Activated CD4-positive, alpha-beta T cell treated with anti-CD3 and anti-CD28 coated beads for 36 hours (primary cell): ENCODE measurements around the gene JMJD6. TPM values are rescaled to one million over a fixed set of nuclear protein-coding genes. Genes with fewer than 3 reads are reported as not detected.
A peak's percentile ranks its signal among the peaks of the same experiment; 100 is the strongest.
"Not testable (repeated sequence)": the region's sequence is repeated elsewhere in the genome, so short reads cannot be mapped to it uniquely, and the experiment has no call there.

Source experiments
- ATAC-seq: fragments of 200-7000 bp; cut with Tn5 transposase; one replicate; pipeline ENCODE4 v1.10.0; 2021; ENCODE audit warnings: mild to moderate bottlenecking, moderate library complexity
- CTCF ChIA-PET: fragments of 350-600 bp; sonication (Branson Sonifier 250); formaldehyde crosslinking; loops from one replicate; lab custom pipeline; 2021; ENCODE audit warnings: antibody characterized with exemption; lab: Charles Lee
- POLR2A ChIA-PET: fragments of 350-600 bp; sonication (Branson Sonifier 250); formaldehyde crosslinking; loops from one replicate; lab custom pipeline; 2021; ENCODE audit warnings: antibody characterized with exemption, inconsistent platforms; lab: Charles Lee
- DNase-seq: peaks from one replicate; pipeline ENCODE4 v3.0.0-alpha.2; 2020
- H3K27ac Mint-ChIP-seq: one replicate; pipeline ENCODE4 v1.8.0; 2021; ENCODE audit warnings: mixed read lengths
- H3K27me3 Mint-ChIP-seq: one replicate; pipeline ENCODE4 v1.8.0; 2021; ENCODE audit warnings: mixed read lengths
- H3K36me3 Mint-ChIP-seq: one replicate; pipeline ENCODE4 v1.8.0; 2021; ENCODE audit warnings: low read depth, mixed read lengths
- H3K4me1 Mint-ChIP-seq: one replicate; pipeline ENCODE4 v1.8.0; 2021; ENCODE audit warnings: mixed read lengths
- H3K4me3 Mint-ChIP-seq: one replicate; pipeline ENCODE4 v1.8.0; 2021; ENCODE audit warnings: mild to moderate bottlenecking, moderate library complexity, mixed read lengths
- H3K9me3 Mint-ChIP-seq: one replicate; pipeline ENCODE4 v1.8.0; 2021; ENCODE audit warnings: low read depth, mixed read lengths
- intact Hi-C, 2 experiments: fragments of 100-400 bp; cut with DNase I in 1 of 2; cut with micrococcal nuclease in 1 of 2; formaldehyde crosslinking; loops; one replicate each; pipeline versions ENCODE4 v1.14.2 to v1.15.1; 2022 to 2024; cut with DNase I, micrococcal nuclease
- total RNA-seq, 2 experiments: library from RNA; stranded (reverse); gene quantifications; one replicate each; pipeline ENCODE4 v1.2.3, GENCODE V29; 2021

JMJD6 gene
- total RNA-seq, 2 experiments from 2014 or later, result 51.3 to 65.5 TPM

DNA sequence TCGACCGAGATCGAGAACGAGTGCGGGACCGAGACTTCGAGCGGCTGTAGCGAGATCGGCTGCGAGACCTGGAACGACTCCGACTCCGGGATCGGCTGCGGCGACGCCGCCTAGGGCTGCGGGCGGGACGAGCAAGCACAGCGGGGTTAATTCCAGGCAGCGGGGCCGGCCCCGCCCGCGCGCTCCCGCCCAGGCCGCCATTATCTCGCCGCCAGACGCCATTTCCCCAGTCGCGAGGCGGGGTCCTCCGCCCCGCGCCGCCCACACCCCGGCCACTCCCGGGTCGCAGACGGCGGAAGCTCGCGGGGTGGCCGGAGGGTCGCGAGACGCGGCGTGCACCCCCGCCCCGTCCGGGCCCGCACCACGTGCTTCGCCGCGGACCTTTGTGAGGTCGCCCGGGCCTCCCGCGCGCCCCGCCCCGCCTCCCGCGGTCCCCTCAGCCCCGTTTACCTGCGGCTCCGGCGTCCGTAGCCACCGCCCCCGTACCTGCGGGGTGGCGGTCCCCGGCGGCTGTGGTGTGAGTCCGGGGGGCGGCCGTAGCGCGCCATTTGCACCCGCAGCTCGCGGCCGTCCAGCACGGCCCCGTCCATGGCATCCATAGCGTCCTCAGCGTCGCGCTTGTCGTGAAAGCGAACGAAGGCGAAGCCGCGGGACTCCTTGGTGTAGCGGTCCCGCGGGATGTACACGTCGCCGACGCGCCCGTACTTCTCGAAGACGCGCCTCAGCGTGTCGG is 10.1 kb upstream of the JMJD6 start:
- Mint-ChIP-seq H3K4me3 (peak overlapping the region; percentile 85), H3K4me1 (peaks cover 41% of the 10 kb centered on the region), H3K27ac (peak overlapping the region; percentile 96), H3K36me3 (peaks cover 49% of the 10 kb centered on the region), H3K27me3 (no peaks in the 10 kb centered on the region), H3K9me3 (no peaks in the 10 kb centered on the region)
- ChIA-PET POLR2A (interaction anchor here (0.6 to 2.6 kb wide), 6 partner anchors 9 to 640 kb away, joined by 3 to 44 read pairs (median 3); partner anchors contain the start of genes JMJD6 and METTL23), CTCF (no interaction called here)
- intact Hi-C loops, result loop anchor here (1.0 to 10.0 kb wide), 19 partner anchors 10 to 1962 kb away; partner anchors contain the start of genes JMJD6 (in 2 of the 2), METTL23 (in 2 of the 2), SEC14L1 (in 2 of the 2) and ACOX1 (in 1 of the 2)
- peak; percentile 85 for DNase-seq
- peak; percentile 10 for ATAC-seq

DNA sequence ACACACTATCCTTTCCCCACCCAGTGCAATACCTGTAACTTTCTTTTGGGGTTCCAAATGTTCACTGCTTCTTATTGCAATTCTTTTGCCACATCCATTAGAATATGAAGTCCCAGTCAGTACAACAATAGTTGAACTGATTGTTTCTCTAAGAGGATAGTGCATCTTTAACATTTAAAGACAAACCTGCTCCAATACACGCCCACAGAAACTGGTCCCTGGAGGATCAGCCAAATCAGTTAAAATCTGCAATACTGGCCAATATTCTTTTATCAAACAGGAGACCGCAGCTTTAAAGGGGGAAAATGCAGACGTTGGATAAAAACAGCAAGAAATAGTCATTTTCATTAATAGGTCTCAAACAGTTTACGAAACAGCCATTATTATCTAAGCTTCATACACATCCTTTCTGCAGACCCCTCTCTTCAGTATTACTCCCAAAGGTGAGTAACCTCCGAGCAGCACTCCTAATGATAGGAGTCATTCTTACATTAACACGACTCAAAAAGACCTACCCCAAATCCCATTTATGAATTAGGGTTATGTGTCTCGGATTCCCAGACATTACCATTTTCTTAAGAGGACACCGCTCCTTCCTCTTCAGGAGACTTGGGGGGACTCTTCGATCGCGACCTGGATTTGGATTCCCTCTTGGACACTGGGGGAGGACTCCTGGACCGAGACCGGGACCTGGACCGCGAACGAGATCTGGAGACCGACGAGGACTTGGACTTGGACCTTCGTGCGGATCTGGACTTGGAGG is 9.4 kb upstream of the JMJD6 start:
- Mint-ChIP-seq H3K4me1 (peaks cover 46% of the 10 kb centered on the region), H3K4me3 (peak overlapping the region; percentile 85), H3K27ac (peak overlapping the region; percentile 96), H3K36me3 (peaks cover 55% of the 10 kb centered on the region), H3K27me3 (no peaks in the 10 kb centered on the region), H3K9me3 (no peaks in the 10 kb centered on the region)
- intact Hi-C loops, result loop anchor here (1.0 to 10.0 kb wide), 11 partner anchors 178 to 1961 kb away; partner anchors contain the start of genes ACOX1 (in 1 of the 2), NAT9 (in 1 of the 2), SEC14L1 (in 1 of the 2) and TEN1 (in 1 of the 2)
- DNase-seq (no peak), ATAC-seq (no peak)
- CTCF ChIA-PET, result interaction anchor here (0.7 kb wide), 1 partner anchor 177 kb away, joined by 5 read pairs; no protein-coding TSS in a partner anchor
- POLR2A ChIA-PET, result interaction anchor here (0.6 to 2.6 kb wide), 4 partner anchors 8 to 1553 kb away, joined by 3 to 44 read pairs (median 4); partner anchors contain the start of genes JMJD6 and METTL23

DNA sequence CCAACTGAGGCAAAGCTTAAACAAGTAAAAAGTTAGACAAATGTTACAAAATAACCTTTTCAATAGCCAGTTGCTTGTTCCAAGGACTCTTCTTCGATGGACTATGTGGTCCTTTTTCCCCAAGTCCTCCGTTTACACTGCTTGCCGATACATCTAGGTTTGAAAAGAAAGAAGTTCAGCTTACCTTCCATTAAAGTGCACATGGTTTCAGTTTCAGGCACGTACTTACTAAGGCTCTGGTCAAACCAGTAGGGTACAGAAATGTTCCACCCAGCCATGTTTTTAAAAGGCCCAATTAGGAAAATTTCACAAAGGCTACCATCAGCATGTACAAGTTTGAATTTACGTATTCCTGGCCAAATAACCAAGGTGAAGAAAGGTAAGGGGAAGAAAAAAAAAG is 8.6 kb upstream of the JMJD6 start:
- H3K36me3 Mint-ChIP-seq, result peaks cover 62% of the 10 kb centered on the region
- H3K27me3 Mint-ChIP-seq, result no peaks in the 10 kb centered on the region
- H3K9me3 Mint-ChIP-seq, result no peaks in the 10 kb centered on the region
- CTCF ChIA-PET, result interaction anchor here (0.7 kb wide), 1 partner anchor 176 kb away, joined by 5 read pairs; no protein-coding TSS in a partner anchor
- peak overlapping the region; percentile 96 for H3K27ac Mint-ChIP-seq
- peaks cover 52% of the 10 kb centered on the region for H3K4me1 Mint-ChIP-seq
- POLR2A ChIA-PET, result interaction anchor here (0.6 to 1.3 kb wide), 5 partner anchors 8 to 1554 kb away, joined by 3 to 9 read pairs (median 4); no protein-coding TSS in a partner anchor
- ATAC-seq (no peak), DNase-seq (no peak)
- H3K4me3 Mint-ChIP-seq, result peak overlapping the region; percentile 85
- intact Hi-C loops, result loop anchor here (1.0 to 10.0 kb wide), 10 partner anchors 178 to 1960 kb away; partner anchors contain the start of genes ACOX1 (in 1 of the 2), NAT9 (in 1 of the 2), SEC14L1 (in 1 of the 2) and TEN1 (in 1 of the 2)

DNA sequence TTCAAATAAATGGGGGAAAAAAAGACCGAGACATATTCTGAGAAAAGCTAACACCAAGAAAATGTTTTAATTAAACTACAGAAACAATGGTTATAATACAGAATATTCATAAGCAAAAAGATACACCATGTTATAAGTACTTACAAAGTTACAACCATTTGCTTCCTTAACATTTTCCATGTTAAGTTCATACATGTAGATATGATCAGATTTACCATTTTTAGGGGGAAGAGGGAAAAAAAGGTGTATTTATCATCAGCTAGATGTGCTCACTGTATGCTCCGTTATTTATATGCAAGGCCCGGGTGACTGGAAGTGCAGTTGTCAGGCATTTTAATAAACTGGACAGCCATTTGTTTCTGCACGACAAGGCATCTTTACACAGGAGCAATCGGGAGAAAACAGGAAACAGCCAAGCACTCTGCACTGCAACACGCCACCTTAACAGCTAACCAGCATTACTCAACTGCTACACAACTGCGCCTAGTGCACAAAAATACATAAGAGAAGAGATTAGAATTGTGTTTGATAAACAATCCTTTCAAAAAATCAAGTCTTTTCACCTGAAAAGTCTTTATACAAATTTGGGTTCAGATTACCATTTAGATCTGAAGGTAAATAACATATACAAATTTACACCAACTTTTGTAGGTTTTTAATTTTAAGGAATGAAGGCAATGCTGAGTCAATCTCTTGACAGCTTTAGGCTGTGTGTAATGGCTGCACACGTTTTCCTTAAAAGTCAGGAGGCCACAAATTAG is 7.9 kb upstream of the JMJD6 start:
- DNase-seq (peak; percentile 44), ATAC-seq (no peak)
- intact Hi-C loops, result loop anchor here (10.0 kb wide), 3 partner anchors 469 to 1959 kb away; partner anchors contain the start of genes NAT9 (in 1 of the 2) and UBALD2 (in 1 of the 2)

DNA sequence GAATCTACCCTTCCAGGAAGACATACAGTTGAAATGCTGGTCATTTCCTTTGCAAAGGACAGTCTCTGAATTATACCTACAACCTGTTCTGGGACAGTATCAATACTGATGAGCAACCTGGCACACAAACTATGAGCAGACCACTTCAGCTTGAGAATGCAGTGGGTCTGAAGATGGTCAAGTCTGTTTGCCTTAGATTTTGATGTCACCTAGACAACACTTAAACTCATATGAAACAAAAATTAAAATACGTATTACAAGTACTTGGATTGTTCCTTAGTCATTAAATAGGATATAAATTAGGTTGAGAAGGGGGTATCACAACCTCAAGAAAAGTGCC is 7.2 kb upstream of the JMJD6 start:
- peaks cover 72% of the 10 kb centered on the region for H3K36me3 Mint-ChIP-seq
- H3K27ac Mint-ChIP-seq, result peak overlapping the region; percentile 96
- H3K9me3 Mint-ChIP-seq, result no peaks in the 10 kb centered on the region
- ChIA-PET POLR2A (interaction anchor here (1.1 to 1.3 kb wide), 2 partner anchors 9 to 466 kb away, joined by 3 to 4 read pairs; no protein-coding TSS in a partner anchor), CTCF (no interaction called here)
- intact Hi-C loops, result loop anchor here (10.0 kb wide), 3 partner anchors 469 to 1959 kb away; partner anchors contain the start of genes NAT9 (in 1 of the 2) and UBALD2 (in 1 of the 2)
- H3K4me1 Mint-ChIP-seq, result peaks cover 54% of the 10 kb centered on the region
- ATAC-seq (no peak), DNase-seq (no peak)
- H3K4me3 Mint-ChIP-seq, result peak overlapping the region; percentile 85
- H3K27me3 Mint-ChIP-seq, result no peaks in the 10 kb centered on the region

More for the DNA sequence above, 7.9 kb upstream of the JMJD6 start:
- Mint-ChIP-seq H3K4me1 (peaks cover 54% of the 10 kb centered on the region), H3K27ac (peak overlapping the region; percentile 96), H3K9me3 (no peaks in the 10 kb centered on the region), H3K27me3 (no peaks in the 10 kb centered on the region), H3K4me3 (peak overlapping the region; percentile 85), H3K36me3 (peaks cover 69% of the 10 kb centered on the region)
- ChIA-PET CTCF (no interaction called here), POLR2A (interaction anchor here (0.6 to 1.3 kb wide), 5 partner anchors 9 to 1484 kb away, joined by 3 to 9 read pairs (median 4); no protein-coding TSS in a partner anchor)

DNA sequence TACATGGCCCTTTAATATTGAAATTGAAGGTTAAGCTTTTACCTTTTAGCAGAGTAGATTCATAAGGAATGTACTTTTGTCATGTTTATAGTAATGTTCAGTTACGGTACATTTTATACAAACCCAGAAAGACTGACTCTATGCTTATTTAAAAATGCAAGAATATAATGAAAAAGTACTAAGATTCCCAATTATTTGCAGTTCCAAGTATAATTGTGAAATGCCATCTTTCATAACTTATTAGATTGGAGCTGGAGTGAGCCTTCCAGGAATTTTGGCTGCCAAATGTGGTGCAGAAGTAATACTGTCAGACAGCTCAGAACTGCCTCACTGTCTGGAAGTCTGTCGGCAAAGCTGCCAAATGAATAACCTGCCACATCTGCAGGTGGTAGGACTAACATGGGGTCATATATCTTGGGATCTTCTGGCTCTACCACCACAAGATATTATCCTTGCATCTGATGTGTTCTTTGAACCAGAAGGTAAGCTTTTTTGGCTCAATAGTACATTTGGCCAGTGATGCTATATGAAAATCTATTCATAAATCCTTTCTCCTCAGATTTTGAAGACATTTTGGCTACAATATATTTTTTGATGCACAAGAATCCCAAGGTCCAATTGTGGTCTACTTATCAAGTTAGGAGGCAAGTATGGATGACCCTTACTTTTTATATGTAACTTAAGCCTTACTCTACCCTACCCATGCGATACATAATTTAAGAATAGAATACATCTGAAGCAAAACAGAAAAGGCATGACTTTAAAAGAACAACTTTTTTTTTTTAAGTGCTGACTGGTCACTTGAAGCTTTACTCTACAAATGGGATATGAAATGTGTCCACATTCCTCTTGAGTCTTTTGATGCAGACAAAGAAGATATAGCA is 6.6 kb upstream of the JMJD6 start:
- intact Hi-C loops, result loop anchor here (10.0 kb wide), 3 partner anchors 468 to 1958 kb away; partner anchors contain the start of genes NAT9 (in 1 of the 2) and UBALD2 (in 1 of the 2)
- no peak for ATAC-seq
- Mint-ChIP-seq H3K9me3 (no peaks in the 10 kb centered on the region), H3K4me1 (peaks cover 53% of the 10 kb centered on the region), H3K36me3 (peaks cover 74% of the 10 kb centered on the region), H3K27ac (peak overlapping the region; percentile 96), H3K27me3 (no peaks in the 10 kb centered on the region), H3K4me3 (peak overlapping the region; percentile 85)
- ChIA-PET CTCF (interaction anchor here (2.2 kb wide), 1 partner anchor 19 kb away, joined by 6 read pairs; no protein-coding TSS in a partner anchor), POLR2A (interaction anchor here (0.6 to 1.3 kb wide), 6 partner anchors 10 to 853 kb away, joined by 3 to 5 read pairs (median 4); no protein-coding TSS in a partner anchor)
- no peak for DNase-seq

DNA sequence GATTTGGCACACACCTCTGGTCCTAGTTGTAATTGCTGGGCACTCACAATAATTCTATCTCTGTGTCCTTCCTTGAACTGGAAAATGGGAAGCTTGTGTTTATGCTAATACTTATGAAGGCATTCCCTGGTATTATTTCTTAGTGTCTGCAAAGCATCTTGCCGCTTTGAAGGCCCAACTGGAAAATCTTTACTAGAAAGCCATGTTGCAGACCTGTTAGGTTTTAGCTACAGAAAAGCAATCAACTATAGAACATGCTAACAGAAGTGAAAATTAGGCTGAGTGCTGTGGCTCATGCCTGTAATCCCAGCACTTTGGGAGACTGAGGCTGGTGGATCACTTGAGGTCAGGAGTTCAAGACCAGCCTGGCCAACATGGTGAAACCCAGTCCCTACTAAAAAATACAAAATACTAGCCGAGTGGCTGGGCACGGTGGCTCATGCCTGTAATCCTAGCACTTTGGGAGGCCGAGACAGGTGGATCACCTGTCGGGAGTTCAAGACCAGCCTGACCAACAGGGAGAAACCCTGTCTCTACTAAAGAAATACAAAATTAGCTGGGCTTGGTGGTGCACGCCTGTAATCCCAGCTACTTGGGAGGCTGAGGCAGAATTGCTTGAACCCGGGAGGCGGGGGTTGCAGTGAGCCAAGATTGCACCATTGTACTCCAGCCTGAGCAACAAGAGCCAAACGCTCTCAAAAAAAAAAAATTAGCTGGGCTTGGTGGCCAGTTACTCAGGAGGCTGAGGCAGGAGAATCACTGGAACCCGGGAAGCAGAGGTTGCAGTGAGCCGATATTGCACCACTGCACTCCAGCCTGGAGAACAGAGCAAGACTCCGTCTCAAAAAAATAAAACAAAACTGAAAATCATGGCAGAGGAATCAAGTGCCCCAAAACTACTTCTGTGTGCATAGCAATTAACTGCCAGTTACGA is 5.7 kb upstream of the JMJD6 start:
- intact Hi-C loops, result loop anchor here (10.0 kb wide), 3 partner anchors 467 to 1957 kb away; partner anchors contain the start of genes NAT9 (in 1 of the 2) and UBALD2 (in 1 of the 2)
- peaks cover 80% of the 10 kb centered on the region for H3K36me3 Mint-ChIP-seq
- H3K27ac Mint-ChIP-seq, result peak overlapping the region; percentile 96
- ChIA-PET CTCF (interaction anchor here (0.7 to 2.2 kb wide), 3 partner anchors 10 to 18 kb away, joined by 3 to 6 read pairs (median 4); no protein-coding TSS in a partner anchor), POLR2A (interaction anchor here (0.6 to 1.2 kb wide), 6 partner anchors 14 to 1103 kb away, joined by 3 to 5 read pairs (median 3); no protein-coding TSS in a partner anchor)
- H3K9me3 Mint-ChIP-seq, ATAC-seq, H3K27me3 Mint-ChIP-seq, DNase-seq: not testable (repeated sequence)
- H3K4me1 Mint-ChIP-seq, result peaks cover 53% of the 10 kb centered on the region
- H3K4me3 Mint-ChIP-seq, result peak overlapping the region; percentile 32

DNA sequence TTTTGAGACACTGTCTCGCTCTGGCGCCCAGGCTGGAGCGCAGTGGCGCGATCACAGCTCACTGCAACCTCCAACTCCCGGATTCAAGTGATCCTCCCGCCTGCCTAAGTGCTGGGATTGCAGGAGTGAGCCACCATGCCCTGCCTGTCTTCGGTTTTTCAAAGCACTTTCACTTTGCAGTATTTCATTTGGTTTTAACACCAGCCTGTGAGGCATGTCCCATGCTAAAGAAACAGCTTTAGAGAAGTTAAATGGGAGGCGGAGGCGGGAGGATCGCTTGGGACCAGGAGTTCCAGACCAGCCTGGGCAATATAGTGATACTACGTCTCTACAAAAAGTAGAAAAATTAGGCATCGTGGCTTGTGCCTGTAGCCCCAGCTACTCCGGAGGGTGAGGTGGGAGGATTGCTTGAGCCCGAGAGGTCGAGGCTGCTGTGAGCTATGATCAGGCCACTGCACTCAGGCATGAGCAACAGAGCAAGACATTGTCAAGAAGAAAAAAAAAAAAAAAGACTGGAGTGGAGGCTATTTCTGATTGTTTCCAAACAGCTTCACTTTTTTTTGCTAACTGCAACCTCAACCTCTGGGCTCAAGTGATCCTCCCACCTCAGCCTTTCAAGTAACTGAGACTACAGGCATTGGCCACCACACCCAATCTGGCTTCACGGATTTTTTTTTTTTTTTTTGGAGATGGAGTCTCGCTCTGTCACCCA is 1.5 kb upstream of the JMJD6 start:
- ATAC-seq (no peak), DNase-seq (peak; percentile 51)
- Mint-ChIP-seq H3K4me3 (peak overlapping the region; percentile 97), H3K27me3 (no peaks in the 10 kb centered on the region), H3K4me1 (peaks cover 57% of the 10 kb centered on the region), H3K36me3 (peaks cover 72% of the 10 kb centered on the region), H3K27ac (peak overlapping the region; percentile 98), H3K9me3 (no peaks in the 10 kb centered on the region)
- ChIA-PET POLR2A (interaction anchor here (0.6 to 3.6 kb wide), 7 partner anchors 9 to 656 kb away, joined by 3 to 44 read pairs (median 3); partner anchors contain the start of genes MFSD11 and SRSF2), CTCF (interaction anchor here (0.6 to 3.0 kb wide), 9 partner anchors 11 to 626 kb away, joined by 3 to 22 read pairs (median 4); partner anchors contain the start of gene MXRA7)
- intact Hi-C loops, result loop anchor here in 1 of 2 experiments (1.0 to 5.0 kb wide), 6 partner anchors 53 to 1231 kb away; partner anchors contain the start of genes GALR2, SRP68, TNRC6C and UBALD2
